ENCODE measurements around the gene CST7.
A peak's percentile ranks its signal among the peaks of the same experiment; 100 is the strongest.

CST7 gene

DNA sequence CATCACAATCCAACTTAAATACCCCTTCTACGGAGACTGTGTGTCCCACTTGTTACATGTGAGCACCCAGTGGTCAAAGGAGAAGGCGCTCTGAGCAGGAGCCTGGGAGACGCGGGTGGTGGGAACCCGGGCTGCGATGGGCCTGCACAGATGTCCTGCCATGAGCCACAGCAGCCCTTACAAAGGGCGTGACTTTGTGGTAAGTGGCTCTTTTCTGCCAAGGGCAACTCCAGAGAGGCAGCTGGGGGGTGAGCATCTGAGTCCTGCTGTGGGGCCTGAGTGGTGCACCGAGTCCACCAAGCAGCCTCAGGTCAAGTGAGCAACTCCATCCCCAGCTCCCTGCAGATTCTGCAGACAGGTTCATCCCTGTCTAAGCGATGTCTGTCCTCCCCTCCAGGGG is 33.6 kb upstream of the CST7 start:
- TF ChIP-seq, protein P1, sequence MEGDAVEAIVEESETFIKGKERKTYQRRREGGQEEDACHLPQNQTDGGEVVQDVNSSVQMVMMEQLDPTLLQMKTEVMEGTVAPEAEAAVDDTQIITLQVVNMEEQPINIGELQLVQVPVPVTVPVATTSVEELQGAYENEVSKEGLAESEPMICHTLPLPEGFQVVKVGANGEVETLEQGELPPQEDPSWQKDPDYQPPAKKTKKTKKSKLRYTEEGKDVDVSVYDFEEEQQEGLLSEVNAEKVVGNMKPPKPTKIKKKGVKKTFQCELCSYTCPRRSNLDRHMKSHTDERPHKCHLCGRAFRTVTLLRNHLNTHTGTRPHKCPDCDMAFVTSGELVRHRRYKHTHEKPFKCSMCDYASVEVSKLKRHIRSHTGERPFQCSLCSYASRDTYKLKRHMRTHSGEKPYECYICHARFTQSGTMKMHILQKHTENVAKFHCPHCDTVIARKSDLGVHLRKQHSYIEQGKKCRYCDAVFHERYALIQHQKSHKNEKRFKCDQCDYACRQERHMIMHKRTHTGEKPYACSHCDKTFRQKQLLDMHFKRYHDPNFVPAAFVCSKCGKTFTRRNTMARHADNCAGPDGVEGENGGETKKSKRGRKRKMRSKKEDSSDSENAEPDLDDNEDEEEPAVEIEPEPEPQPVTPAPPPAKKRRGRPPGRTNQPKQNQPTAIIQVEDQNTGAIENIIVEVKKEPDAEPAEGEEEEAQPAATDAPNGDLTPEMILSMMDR (IDR thresholded peaks at IDR 0.05; ENCODE audit: insufficient read depth, low read length, poor library complexity, severe bottlenecking): no peak
- no peak for DNase-seq (ENCODE audit: extremely low read depth, insufficient read length)
- Histone ChIP-seq H3K4me3 (replicated peaks; ENCODE audit: low read depth, low read length) (no peak overlapping the region), H3K27me3 (replicated peaks; ENCODE audit: control insufficient read depth, insufficient read depth, low read length) (no peaks in the 10 kb centered on the region), H3K36me3 (ENCODE audit: control insufficient read depth, insufficient read depth, low read length) (no peaks in the 10 kb centered on the region)

DNA sequence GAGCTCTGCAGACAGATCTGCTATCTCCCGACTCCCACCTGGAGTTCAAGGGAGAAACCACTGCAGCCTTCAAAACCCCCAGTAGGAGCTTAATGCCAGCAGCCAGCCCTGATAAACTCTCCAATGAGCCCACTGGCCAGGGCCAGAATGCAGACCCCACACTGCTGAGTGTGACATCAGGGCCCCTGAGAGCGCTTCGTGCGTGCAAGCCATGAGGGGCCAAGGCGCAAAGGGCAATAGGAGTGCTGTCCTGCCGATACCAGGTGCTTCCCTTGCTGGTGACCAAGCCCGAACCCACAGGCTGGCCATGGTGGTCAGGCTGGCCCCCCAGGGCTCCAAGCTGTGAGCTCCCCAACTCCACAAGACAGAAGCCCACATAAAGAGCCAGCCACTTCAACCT is 33.2 kb upstream of the CST7 start:
- no peaks in the 10 kb centered on the region for H3K36me3 ChIP-seq (ENCODE audit: control insufficient read depth, insufficient read depth, low read length)
- TF ChIP-seq, protein P1 (IDR thresholded peaks at IDR 0.05; ENCODE audit: insufficient read depth, low read length, poor library complexity, severe bottlenecking): no peak
- no peaks in the 10 kb centered on the region for H3K27me3 ChIP-seq (replicated peaks; ENCODE audit: control insufficient read depth, insufficient read depth, low read length)
- H3K4me3 ChIP-seq (replicated peaks; ENCODE audit: low read depth, low read length): no peak overlapping the region
- no peak for DNase-seq (ENCODE audit: extremely low read depth, insufficient read length)

DNA sequence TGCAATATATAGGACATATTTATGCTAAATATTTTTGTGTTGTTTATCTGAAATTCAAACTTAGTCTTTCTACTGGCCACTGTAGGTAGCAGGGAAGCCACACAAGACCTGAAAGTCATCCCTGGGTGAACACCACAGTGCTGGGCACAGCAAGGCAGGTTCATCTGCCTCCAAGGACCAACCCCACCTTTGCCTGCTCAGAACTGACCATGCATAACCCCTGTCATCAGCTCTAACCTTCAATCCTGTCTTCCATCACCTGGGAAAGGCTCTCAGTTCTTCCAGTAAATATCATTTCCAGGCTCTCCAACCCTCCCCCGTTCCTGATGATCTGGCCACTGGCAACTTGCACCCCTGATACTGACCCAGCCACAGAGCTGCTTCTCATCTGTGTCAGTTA is 32.7 kb upstream of the CST7 start:
- no peaks in the 10 kb centered on the region for H3K27me3 ChIP-seq (replicated peaks; ENCODE audit: control insufficient read depth, insufficient read depth, low read length)

DNA sequence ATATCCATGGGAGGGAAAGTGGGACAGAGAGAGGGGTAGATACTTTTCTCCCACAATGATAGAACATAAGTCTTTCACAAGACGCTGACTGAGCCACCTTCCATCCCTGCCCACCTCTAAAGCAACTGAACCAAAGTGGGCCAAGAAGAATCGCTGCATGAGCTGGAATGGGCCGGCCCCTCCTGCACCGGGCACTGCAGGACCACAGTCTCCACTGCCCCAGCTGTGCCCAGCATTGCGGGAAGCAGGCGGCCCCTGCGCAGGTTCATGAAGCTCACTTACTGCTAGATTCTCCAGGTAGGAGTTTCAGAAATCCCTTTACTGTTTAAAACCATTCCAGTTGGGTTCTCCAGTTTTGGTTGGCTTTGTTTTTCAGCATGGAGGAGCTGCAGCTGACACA is 32.0 kb upstream of the CST7 start:
- H3K27me3 ChIP-seq (replicated peaks; ENCODE audit: control insufficient read depth, insufficient read depth, low read length): no peaks in the 10 kb centered on the region
- DNase-seq (ENCODE audit: extremely low read depth, insufficient read length): no peak
- TF ChIP-seq, protein P1 (IDR thresholded peaks at IDR 0.05; ENCODE audit: insufficient read depth, low read length, poor library complexity, severe bottlenecking): no peak
- no peaks in the 10 kb centered on the region for H3K36me3 ChIP-seq (ENCODE audit: control insufficient read depth, insufficient read depth, low read length)
- no peak overlapping the region for H3K4me3 ChIP-seq (replicated peaks; ENCODE audit: low read depth, low read length)

More for the DNA sequence above, 32.7 kb upstream of the CST7 start:
- DNase-seq (ENCODE audit: extremely low read depth, insufficient read length): no peak
- no peaks in the 10 kb centered on the region for H3K36me3 ChIP-seq (ENCODE audit: control insufficient read depth, insufficient read depth, low read length)
- H3K4me3 ChIP-seq (replicated peaks; ENCODE audit: low read depth, low read length): no peak overlapping the region
- TF ChIP-seq, protein P1 (IDR thresholded peaks at IDR 0.05; ENCODE audit: insufficient read depth, low read length, poor library complexity, severe bottlenecking): no peak

DNA sequence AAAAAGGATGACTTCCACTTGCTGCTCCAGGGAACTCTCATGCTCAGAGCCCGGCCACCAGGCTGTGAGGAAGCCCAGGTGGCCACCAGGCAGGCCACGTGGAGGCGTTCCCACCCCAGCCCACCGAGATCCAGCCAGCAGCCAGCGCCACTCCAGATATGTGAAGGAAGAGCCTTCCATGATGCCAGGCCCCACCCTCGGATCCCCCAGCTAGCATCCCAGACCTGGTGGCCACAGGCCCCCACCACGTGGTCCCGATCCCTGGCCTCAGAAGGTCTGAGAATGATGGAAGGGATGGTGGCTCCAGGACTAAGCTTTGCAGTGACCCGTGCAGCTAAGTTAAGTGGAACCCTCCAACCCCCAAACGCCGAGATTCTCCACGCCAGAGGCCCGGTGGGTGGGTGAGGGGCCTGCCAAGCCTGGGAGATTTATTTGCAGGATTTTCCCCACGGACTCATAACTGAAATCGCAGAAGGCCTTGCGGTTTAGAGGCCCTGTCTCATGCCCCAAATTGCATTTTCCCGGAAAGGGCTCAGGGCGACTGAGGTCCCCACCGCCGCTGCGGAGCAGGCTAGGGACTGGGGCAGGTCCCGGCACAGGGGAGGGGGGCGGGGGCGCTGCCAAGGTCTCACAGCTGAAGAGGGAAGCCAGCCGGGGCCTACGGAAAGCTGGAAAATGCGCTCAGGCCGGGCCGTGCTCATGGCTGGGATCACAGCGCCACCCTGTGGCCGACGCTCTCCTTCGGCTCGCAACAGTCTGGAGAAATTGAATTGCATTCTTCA is 31.1 kb upstream of the CST7 start:
- TF ChIP-seq, protein P1 (IDR thresholded peaks at IDR 0.05; ENCODE audit: insufficient read depth, low read length, poor library complexity, severe bottlenecking): peak; percentile 85
- DNase-seq (ENCODE audit: extremely low read depth, insufficient read length): peak; percentile 65
- H3K36me3 ChIP-seq (ENCODE audit: control insufficient read depth, insufficient read depth, low read length): no peaks in the 10 kb centered on the region
- H3K27me3 ChIP-seq (replicated peaks; ENCODE audit: control insufficient read depth, insufficient read depth, low read length): no peaks in the 10 kb centered on the region
- H3K4me3 ChIP-seq (replicated peaks; ENCODE audit: low read depth, low read length): no peak overlapping the region
